HEK293 (cell line): Measurements from ENCODE around the gene TBC1D16.
"Not testable (repeated sequence)": the region's sequence is repeated elsewhere in the genome, so short reads cannot be mapped to it uniquely, and the experiment has no call there.

Experiments
- CTCF ChIA-PET: fragments of 350-600 bp; formaldehyde crosslinking; extraction: SDS; loops from one replicate; lab custom pipeline; 2021; ENCODE audit warnings: antibody characterized with exemption; lab: Yijun Ruan, JAX
- POLR2A ChIA-PET: fragments of 300-600 bp; formaldehyde crosslinking; extraction: SDS; loops from one replicate; lab custom pipeline; 2020; ENCODE audit warnings: antibody characterized with exemption, inconsistent platforms; lab: Yijun Ruan, JAX
- H3K27ac ChIP-seq: fragments of 200-500 bp; sonication (Bioruptor generic); 2 replicates; pipeline ENCODE4 v1.5.1; 2014; ENCODE audit warnings: low read depth, low read length, control low read depth, inconsistent platforms; ENCODE audit errors: extremely low read depth
- H3K36me3 ChIP-seq, 2 experiments: fragments of 200-500 bp in 1 of 2; sonication (Bioruptor generic) in 1 of 2; 1 replicate in 1 of 2; 2 replicates in 1 of 2; pipeline ENCODE4 v1.5.1; 2014 to 2017; ENCODE audit warnings: inconsistent platforms in 2 of 2, low read length in 2 of 2; ENCODE audit not compliant: control insufficient read depth in 2 of 2, insufficient read depth in 1 of 2
- H3K4me1 ChIP-seq: fragments of 200-500 bp; sonication (Bioruptor generic); 2 replicates; pipeline ENCODE4 v1.5.1; 2014; ENCODE audit warnings: mild to moderate bottlenecking, low read length, inconsistent platforms; ENCODE audit not compliant: control insufficient read depth, insufficient read depth
- H3K4me3 ChIP-seq: 2 replicates; pipeline ENCODE4 v1.5.1; 2011; ENCODE audit warnings: low read depth, mild to moderate bottlenecking, control low read depth, low read length, moderate library complexity
- H3K9me3 ChIP-seq: fragments of 200-500 bp; sonication (Bioruptor generic); 2 replicates; pipeline ENCODE4 v1.5.1; 2014; ENCODE audit warnings: low read depth, low read length, inconsistent platforms; ENCODE audit not compliant: control insufficient read depth, insufficient read depth
- ATF2 ChIP-seq: fragments of 450-650 bp; formaldehyde crosslinking; IDR thresholded peaks from 2 replicates; pipeline ENCODE4 v1.5.1; 2016; ENCODE audit warnings: missing biosample characterization, missing genetic modification characterization, low read depth
- ELK4 ChIP-seq: IDR thresholded peaks from 2 replicates; pipeline ENCODE4 v1.6.1; 2011; ENCODE audit warnings: mild to moderate bottlenecking, low read depth, low read length, borderline replicate concordance
- MYNN ChIP-seq: fragments of 450-650 bp; formaldehyde crosslinking; IDR thresholded peaks from 2 replicates; pipeline ENCODE4 v1.5.1; 2016; ENCODE audit warnings: missing biosample characterization, missing genetic modification characterization, borderline replicate concordance
- SCRT2 ChIP-seq: fragments of 450-650 bp; formaldehyde crosslinking; IDR thresholded peaks from 2 replicates; pipeline ENCODE4 v1.5.1; 2016; ENCODE audit warnings: missing biosample characterization, missing genetic modification characterization
- ZBTB11 ChIP-seq: fragments of 450-650 bp; formaldehyde crosslinking; conservative IDR thresholded peaks from 2 replicates; pipeline ENCODE4 v1.5.1; 2016; ENCODE audit warnings: low read depth, missing biosample characterization, missing genetic modification characterization
- ZBTB7A ChIP-seq: fragments of 450-650 bp; formaldehyde crosslinking; IDR thresholded peaks from 2 replicates; pipeline ENCODE4 v1.5.1; 2016; ENCODE audit warnings: low read depth, missing biosample characterization, missing genetic modification characterization
- ZNF121 ChIP-seq: fragments of 450-650 bp; formaldehyde crosslinking; IDR thresholded peaks from 2 replicates; pipeline ENCODE4 v1.5.1; 2016; ENCODE audit warnings: missing biosample characterization, missing genetic modification characterization
- ZNF221 ChIP-seq: fragments of 450-650 bp; formaldehyde crosslinking; IDR thresholded peaks from 2 replicates; pipeline ENCODE4 v1.5.1; 2017; ENCODE audit warnings: missing biosample characterization, missing genetic modification characterization, borderline replicate concordance
- ZNF302 ChIP-seq: fragments of 450-650 bp; formaldehyde crosslinking; IDR thresholded peaks from 2 replicates; pipeline ENCODE4 v1.5.1; 2016; ENCODE audit warnings: missing biosample characterization, missing genetic modification characterization, low read depth
- ZNF341 ChIP-seq: fragments of 450-650 bp; formaldehyde crosslinking; IDR thresholded peaks from 2 replicates; pipeline ENCODE4; 2016; ENCODE audit warnings: low read depth, missing biosample characterization, missing genetic modification characterization
- ZNF433 ChIP-seq: fragments of 450-650 bp; formaldehyde crosslinking; IDR thresholded peaks from 2 replicates; pipeline ENCODE4 v1.5.1; 2016; ENCODE audit warnings: missing biosample characterization, missing genetic modification characterization, low read depth
- ZNF488 ChIP-seq: fragments of 450-650 bp; formaldehyde crosslinking; IDR thresholded peaks from 2 replicates; pipeline ENCODE4 v1.5.1; 2016; ENCODE audit warnings: missing biosample characterization, missing genetic modification characterization
- ZNF580 ChIP-seq: fragments of 450-650 bp; formaldehyde crosslinking; IDR thresholded peaks from 2 replicates; pipeline ENCODE4 v1.5.1; 2016; ENCODE audit warnings: missing biosample characterization, missing genetic modification characterization
- ZNF76 ChIP-seq: fragments of 450-650 bp; formaldehyde crosslinking; IDR thresholded peaks from 2 replicates; pipeline ENCODE4; 2016; ENCODE audit warnings: low read depth, missing biosample characterization, missing genetic modification characterization, borderline replicate concordance
- ZNF768 ChIP-seq: fragments of 450-650 bp; formaldehyde crosslinking; IDR thresholded peaks from 2 replicates; pipeline ENCODE4 v1.5.1; 2018; ENCODE audit warnings: missing biosample characterization, mild to moderate bottlenecking, missing genetic modification characterization

Gene TBC1D16

GRCh38 chr17:80046709-80047108 lies 11.0 kb upstream of the TBC1D16 start:
- H3K4me3 ChIP-seq, POLR2A ChIA-PET, H3K9me3 ChIP-seq, H3K4me1 ChIP-seq, H3K27ac ChIP-seq: not testable (repeated sequence)
- CTCF ChIA-PET: interaction anchor here (1.6 kb wide), 1 partner anchor 9 kb away, joined by 4 read pairs; no protein-coding TSS in a partner anchor
- peak; percentile 74 for TF ChIP-seq ZNF121 (tag by site-specific recombination)
- peaks cover 0 to 27% of the 10 kb centered on the region in 2 experiments; a peak in 2 of 3 replicates for H3K36me3 ChIP-seq

GRCh38 chr17:80045703-80046102 lies 10.0 kb upstream of the TBC1D16 start:
- H3K36me3 ChIP-seq: peaks cover 0 to 32% of the 10 kb centered on the region in 2 experiments; a peak in 2 of 3 replicates
- no peak overlapping the region for H3K27ac ChIP-seq
- no peaks in the 10 kb centered on the region for H3K9me3 ChIP-seq
- POLR2A ChIA-PET: interaction anchor here (0.6 to 1.1 kb wide), 2 partner anchors 11 to 236 kb away, joined by 3 to 4 read pairs; no protein-coding TSS in a partner anchor
- CTCF ChIA-PET: interaction anchor here (1.4 to 1.6 kb wide), 4 partner anchors 10 to 40 kb away, joined by 3 to 5 read pairs (median 4); no protein-coding TSS in a partner anchor
- 0 out of 2 replicates have a peak, but pooled peaks cover 3% of the 10 kb centered on the region for H3K4me1 ChIP-seq
- H3K4me3 ChIP-seq: no peak overlapping the region
- TF ChIP-seq ATF2 (tag by site-specific recombination): peak; percentile 31; the same call in 1 of the 2 replicates
- peak; percentile 20; the same call in 1 of the 2 replicates for TF ChIP-seq SCRT2 (tag by site-specific recombination)
- no peak for TF ChIP-seq ZNF768 (tag by site-specific recombination)
- no peak for TF ChIP-seq ZNF488 (tag by site-specific recombination)

GRCh38 chr17:80043963-80044362 lies 8.3 kb upstream of the TBC1D16 start:
- no peak overlapping the region for H3K27ac ChIP-seq
- H3K4me3 ChIP-seq: no peak overlapping the region
- H3K9me3 ChIP-seq: no peaks in the 10 kb centered on the region
- POLR2A ChIA-PET: interaction anchor here (0.6 kb wide), 1 partner anchor 13 kb away, joined by 4 read pairs; no protein-coding TSS in a partner anchor
- CTCF ChIA-PET: no interaction called here
- H3K4me1 ChIP-seq: 0 out of 2 replicates have a peak, but pooled peaks cover 3% of the 10 kb centered on the region
- peaks cover 0 to 29% of the 10 kb centered on the region in 2 experiments; a peak in 2 of 3 replicates for H3K36me3 ChIP-seq
- no peak for TF ChIP-seq ZNF433 (tag by site-specific recombination)
- TF ChIP-seq ZNF580 (tag by site-specific recombination): 0 out of 2 replicates have a peak, but pooled peaks have one; percentile 15

- Histone ChIP-seq H3K9me3 (no peaks in the 10 kb centered on the region), H3K4me1 (no peaks in the 10 kb centered on the region), H3K36me3 (peaks cover 0 to 17% of the 10 kb centered on the region in 2 experiments; a peak in 2 of 3 replicates), H3K27ac (peak overlapping the region; percentile 72; the same call in 1 of the 2 replicates), H3K4me3 (peak overlapping the region; percentile 67)
- CTCF ChIA-PET: no interaction called here
- POLR2A ChIA-PET: no interaction called here
- TF ChIP-seq ZNF302: no peak
- TF ChIP-seq ZNF76 (tag by site-specific recombination): peak; percentile 74
- TF ChIP-seq ZNF221: no peak
- TF ChIP-seq ZNF121 (tag by site-specific recombination): no peak
- TF ChIP-seq ZBTB11 (tag by site-specific recombination): peak; percentile 53; the same call in 1 of the 2 replicates
- peak; percentile 77 for TF ChIP-seq ZNF341 (tag by site-specific recombination)
- TF ChIP-seq ELK4: no peak
- peak; percentile 75; the same call in 1 of the 2 replicates for TF ChIP-seq ZBTB7A (tag by site-specific recombination)
- TF ChIP-seq MYNN (tag by site-specific recombination): peak; percentile 84
Measured at GRCh38 chr17:80036715-80037477, 1.2 kb upstream of the TBC1D16 start.
